HUES64 (cell line): ENCODE measurements around the gene TLL2.

Experiments used
- H3K27ac ChIP-seq: 2 replicates; pipeline ENCODE4 v1.7.0; 2013; ENCODE audit warnings: low read depth, low read length, inconsistent platforms
- H3K27me3 ChIP-seq: 2 replicates; pipeline ENCODE4 v1.6.1; 2013; ENCODE audit warnings: mild to moderate bottlenecking, low read length; ENCODE audit not compliant: insufficient read depth
- H3K36me3 ChIP-seq: 2 replicates; pipeline ENCODE4 v1.6.1; 2013; ENCODE audit warnings: mild to moderate bottlenecking, low read length; ENCODE audit not compliant: insufficient read depth
- H3K4me1 ChIP-seq: 2 replicates; pipeline ENCODE4 v1.6.1; 2013; ENCODE audit warnings: mild to moderate bottlenecking, low read length, moderate library complexity; ENCODE audit not compliant: insufficient read depth
- H3K4me3 ChIP-seq: 2 replicates; pipeline ENCODE4 v1.5.1; 2013; ENCODE audit warnings: mild to moderate bottlenecking, low read length, moderate library complexity
- H3K9ac ChIP-seq: 2 replicates; pipeline ENCODE4 v1.6.1; 2013; ENCODE audit warnings: mild to moderate bottlenecking, low read depth, low read length
- H3K9me3 ChIP-seq: 2 replicates; pipeline ENCODE4 v1.6.1; 2013; ENCODE audit warnings: low read depth, low read length; ENCODE audit not compliant: insufficient read depth
- WGBS: fragments of 150-250, 120-280 bp; methylation state at CpG from one replicate; pipeline ENCODE4 v1.1.7; 2013; ENCODE audit warnings: missing lambda C conversion rate; 5-methylcytosine and 5-hydroxymethylcytosine counted together

TLL2 gene

DNA sequence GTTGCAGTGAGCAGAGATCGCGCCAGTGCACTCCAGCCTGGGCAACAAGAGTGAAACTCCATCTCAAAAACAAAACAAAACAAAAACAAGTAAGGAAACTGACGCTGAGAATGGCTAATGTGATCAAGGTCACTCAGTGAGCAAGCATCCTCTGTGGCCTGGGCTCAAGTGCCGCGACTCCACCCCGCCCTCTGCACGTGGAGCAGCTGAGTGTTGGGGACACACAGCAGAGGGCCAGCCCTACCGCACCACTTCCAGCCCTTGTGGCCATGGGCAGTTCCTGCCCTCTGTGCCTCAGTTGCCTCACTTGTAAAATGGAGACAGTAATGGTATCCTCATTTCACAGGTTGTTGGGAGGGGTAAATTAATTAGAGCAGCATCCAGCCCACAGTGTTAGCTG, 134.0 kb downstream of the TLL2 start:
- H3K9me3 ChIP-seq: no peaks in the 10 kb centered on the region
- H3K27ac ChIP-seq: no peak overlapping the region
- H3K4me3 ChIP-seq: no peak overlapping the region
- WGBS: 92% methylated on average over 8 of the region's 8 CpGs
- peaks cover 4% of the 10 kb centered on the region; the same call in 1 of the 2 replicates for H3K27me3 ChIP-seq
- no peak overlapping the region for H3K9ac ChIP-seq
- no peaks in the 10 kb centered on the region for H3K4me1 ChIP-seq
- H3K36me3 ChIP-seq: no peaks in the 10 kb centered on the region

DNA sequence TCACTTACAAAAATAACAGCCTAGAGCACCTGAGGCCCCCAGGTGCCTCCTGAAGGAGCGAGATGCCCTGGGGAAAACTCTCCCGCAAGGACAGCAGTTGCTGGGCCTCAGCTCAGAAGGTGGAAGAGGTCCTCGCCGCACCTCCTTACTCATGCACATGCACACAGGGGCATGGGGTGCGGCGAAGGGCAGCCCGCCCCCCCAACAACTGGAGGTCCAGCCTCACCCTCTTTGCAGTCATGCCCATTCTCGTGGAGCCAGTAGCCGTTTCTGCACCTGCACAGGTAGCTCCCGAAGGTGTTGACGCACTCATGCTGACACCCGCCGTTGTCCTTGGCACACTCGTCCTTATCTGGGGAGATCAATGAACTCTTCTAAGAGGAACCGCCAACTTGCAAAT, 135.0 kb downstream of the TLL2 start:
- Histone ChIP-seq H3K9me3 (no peaks in the 10 kb centered on the region), H3K4me1 (no peaks in the 10 kb centered on the region), H3K27me3 (peaks cover 10% of the 10 kb centered on the region), H3K36me3 (no peaks in the 10 kb centered on the region), H3K4me3 (no peak overlapping the region), H3K27ac (no peak overlapping the region), H3K9ac (no peak overlapping the region)
- WGBS: 92% methylated on average over 15 of the region's 15 CpGs

DNA sequence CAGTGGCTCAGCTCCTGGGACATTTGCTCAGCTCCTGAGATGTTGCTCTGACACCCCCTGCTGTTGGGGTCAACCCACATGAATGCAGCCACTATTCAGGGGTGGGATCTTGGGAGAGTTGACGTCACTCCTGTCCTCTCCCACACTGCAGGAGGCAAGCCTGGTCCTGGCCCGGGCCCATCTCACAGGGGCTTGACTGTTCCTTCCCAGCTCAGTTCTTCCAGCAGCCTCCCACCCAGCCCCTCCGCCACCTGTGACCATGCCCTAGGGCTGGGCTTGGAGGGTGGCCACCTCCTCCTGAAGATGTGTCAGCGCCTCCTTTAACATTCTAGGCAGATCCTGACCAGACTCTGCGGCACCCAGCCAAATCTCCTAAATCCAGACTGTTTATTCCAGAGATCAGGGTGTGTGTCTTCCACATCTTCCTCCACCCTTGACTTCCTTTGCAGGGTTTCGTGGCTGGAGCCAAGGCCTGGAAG, 135.9 kb downstream of the TLL2 start:
- H3K27ac ChIP-seq: no peak overlapping the region
- H3K4me3 ChIP-seq: no peak overlapping the region
- H3K27me3 ChIP-seq: peaks cover 10% of the 10 kb centered on the region
- 70% methylated on average over 6 of the region's 6 CpGs for WGBS
- no peaks in the 10 kb centered on the region for H3K36me3 ChIP-seq
- H3K9me3 ChIP-seq: no peaks in the 10 kb centered on the region
- H3K4me1 ChIP-seq: no peaks in the 10 kb centered on the region
- H3K9ac ChIP-seq: no peak overlapping the region

DNA sequence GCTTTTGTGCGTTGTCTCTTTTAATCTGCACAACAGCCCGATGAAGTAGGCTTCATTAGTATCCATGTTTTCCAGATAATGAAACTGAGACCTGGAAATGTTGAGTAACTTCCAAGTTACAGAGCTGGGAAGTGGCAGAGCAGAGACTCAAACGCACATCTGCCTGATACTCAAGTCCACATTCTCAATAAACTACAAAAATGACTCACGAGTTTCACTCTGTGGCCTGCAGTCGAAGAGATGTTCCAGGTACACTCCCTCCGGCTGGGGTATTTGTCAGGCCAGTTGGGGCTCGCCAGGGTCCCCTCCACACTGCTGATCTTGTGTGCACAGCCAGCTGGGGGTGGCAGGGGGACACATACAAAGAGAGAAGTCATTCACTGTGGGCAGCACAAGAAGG, 137.2 kb downstream of the TLL2 start:
- H3K27ac ChIP-seq: no peak overlapping the region
- no peaks in the 10 kb centered on the region for H3K36me3 ChIP-seq
- no peak overlapping the region for H3K9ac ChIP-seq
- peaks cover 10% of the 10 kb centered on the region for H3K27me3 ChIP-seq
- H3K4me3 ChIP-seq: no peak overlapping the region
- no peaks in the 10 kb centered on the region for H3K9me3 ChIP-seq
- H3K4me1 ChIP-seq: 0 out of 2 replicates have a peak, but pooled peaks cover 3% of the 10 kb centered on the region
- 89% methylated on average over 7 of the region's 7 CpGs for WGBS

DNA sequence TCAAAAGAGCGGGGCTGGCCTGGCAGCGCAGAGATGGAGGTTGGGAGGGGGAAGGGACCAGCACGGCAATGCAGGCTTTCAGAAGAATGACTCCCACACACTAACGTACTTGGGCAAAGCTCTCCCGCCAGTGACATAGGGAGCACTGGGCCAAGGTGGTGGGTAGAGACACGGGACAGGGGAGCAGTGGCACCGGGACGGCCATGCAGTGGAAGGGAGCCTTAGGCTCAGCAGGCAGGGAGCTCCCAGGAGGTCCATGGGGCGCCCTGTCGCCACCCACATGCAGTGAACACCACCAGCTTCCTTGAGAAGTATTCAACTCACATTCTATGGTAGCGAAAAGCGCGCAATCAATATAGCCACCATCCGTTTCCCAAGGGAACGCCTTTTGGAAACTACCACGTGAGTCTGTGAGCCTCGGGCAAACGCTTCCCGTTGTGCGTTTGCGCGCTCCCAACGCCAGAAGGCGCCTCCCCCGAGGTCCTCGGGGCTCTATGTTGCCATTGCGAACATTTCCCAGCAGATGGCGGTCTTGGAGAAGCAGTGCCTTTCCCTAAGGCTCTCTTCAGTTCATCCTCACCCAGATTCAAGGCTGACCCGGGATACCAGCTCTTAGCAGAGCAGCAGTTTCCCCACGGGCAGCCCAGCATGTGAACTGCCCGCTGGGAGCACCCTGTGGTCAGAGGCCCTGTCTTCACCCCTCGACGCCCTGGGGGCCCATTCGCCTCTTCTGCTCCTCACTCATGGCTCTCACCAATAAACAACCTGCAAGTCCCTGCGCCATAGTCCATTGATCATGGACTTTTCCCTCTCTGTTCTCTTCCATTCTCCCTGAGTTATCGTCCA, 138.5 kb downstream of the TLL2 start:
- Histone ChIP-seq H3K9ac (peak overlapping the region; percentile 47; the same call in 1 of the 2 replicates), H3K27ac (no peak overlapping the region), H3K9me3 (no peaks in the 10 kb centered on the region), H3K27me3 (peaks cover 10% of the 10 kb centered on the region), H3K4me1 (0 out of 2 replicates have a peak, but pooled peaks cover 3% of the 10 kb centered on the region), H3K36me3 (no peaks in the 10 kb centered on the region), H3K4me3 (peak overlapping the region; percentile 58)
- WGBS: 15% methylated on average over 33 of the region's 36 CpGs

DNA sequence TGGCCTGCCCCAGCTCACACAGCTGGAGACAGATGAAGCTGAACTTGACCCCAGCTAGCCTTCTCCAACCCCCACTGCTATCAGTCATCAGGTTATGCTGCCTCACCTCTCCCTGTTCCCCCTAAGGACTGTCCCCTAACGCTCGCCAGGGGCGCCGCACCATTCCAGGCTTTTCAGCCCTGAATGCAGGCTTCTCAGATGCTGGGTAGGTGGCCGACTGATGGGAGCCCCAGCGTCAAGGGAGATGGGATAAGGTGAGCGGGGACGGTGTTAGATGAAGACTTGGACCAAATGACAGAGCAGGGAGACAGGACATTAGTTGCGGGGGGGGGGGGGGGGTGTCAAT, 139.1 kb downstream of the TLL2 start:
- H3K4me3 ChIP-seq: peak overlapping the region; percentile 58

DNA sequence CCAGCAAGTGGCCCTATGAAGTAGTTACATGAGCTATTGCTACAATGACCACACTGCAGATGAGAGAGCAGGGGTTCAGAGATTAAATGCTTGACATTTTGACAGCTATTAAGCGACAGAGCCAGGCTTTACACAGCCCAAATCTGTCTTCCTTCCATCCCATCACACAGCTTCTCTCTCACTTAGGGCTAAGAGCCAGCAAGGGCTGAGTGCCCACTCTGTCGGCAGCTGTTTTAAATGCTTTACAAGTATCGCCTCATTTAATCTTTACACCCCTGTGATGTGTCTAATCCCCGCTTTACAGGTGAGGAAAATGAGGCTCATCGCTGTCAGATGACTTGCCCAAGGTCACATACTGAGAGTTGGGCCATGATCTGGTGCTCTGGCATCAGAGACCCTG, 139.7 kb downstream of the TLL2 start:
- 92% methylated on average over 5 of the region's 5 CpGs for WGBS

More for the DNA sequence above, 139.1 kb downstream of the TLL2 start:
- no peak overlapping the region for H3K9ac ChIP-seq
- 0 out of 2 replicates have a peak, but pooled peaks cover 3% of the 10 kb centered on the region for H3K4me1 ChIP-seq
- no peaks in the 10 kb centered on the region for H3K9me3 ChIP-seq
- H3K27ac ChIP-seq: no peak overlapping the region
- 53% methylated on average over 9 of the region's 9 CpGs for WGBS
- H3K27me3 ChIP-seq: peaks cover 10% of the 10 kb centered on the region
- no peaks in the 10 kb centered on the region for H3K36me3 ChIP-seq

DNA sequence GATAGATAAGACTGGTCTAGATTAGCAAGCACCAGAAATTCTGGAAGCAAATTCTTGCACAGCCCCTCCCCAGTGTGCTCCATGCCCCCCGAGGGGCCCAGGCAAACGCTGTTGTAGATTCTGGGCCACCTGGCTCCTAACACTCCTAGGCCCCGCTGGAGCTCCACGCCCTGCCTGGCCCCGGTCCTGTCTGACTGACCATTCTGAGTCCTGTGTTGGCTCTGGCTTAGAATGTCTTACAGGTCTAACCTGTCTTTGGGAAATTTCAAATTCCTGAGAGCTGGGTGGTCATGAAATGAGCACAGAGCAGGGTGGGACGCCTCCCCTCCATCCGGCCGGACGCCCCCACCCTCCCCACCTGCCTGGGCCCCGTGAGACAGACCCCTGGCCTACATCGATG, 142.4 kb downstream of the TLL2 start:
- 89% methylated on average over 11 of the region's 11 CpGs for WGBS

More for the DNA sequence above, 139.7 kb downstream of the TLL2 start:
- peaks cover 10% of the 10 kb centered on the region for H3K27me3 ChIP-seq
- no peaks in the 10 kb centered on the region for H3K36me3 ChIP-seq
- 0 out of 2 replicates have a peak, but pooled peaks cover 3% of the 10 kb centered on the region for H3K4me1 ChIP-seq
- H3K9ac ChIP-seq: no peak overlapping the region
- no peak overlapping the region for H3K4me3 ChIP-seq
- no peak overlapping the region for H3K27ac ChIP-seq
- H3K9me3 ChIP-seq: no peaks in the 10 kb centered on the region

DNA sequence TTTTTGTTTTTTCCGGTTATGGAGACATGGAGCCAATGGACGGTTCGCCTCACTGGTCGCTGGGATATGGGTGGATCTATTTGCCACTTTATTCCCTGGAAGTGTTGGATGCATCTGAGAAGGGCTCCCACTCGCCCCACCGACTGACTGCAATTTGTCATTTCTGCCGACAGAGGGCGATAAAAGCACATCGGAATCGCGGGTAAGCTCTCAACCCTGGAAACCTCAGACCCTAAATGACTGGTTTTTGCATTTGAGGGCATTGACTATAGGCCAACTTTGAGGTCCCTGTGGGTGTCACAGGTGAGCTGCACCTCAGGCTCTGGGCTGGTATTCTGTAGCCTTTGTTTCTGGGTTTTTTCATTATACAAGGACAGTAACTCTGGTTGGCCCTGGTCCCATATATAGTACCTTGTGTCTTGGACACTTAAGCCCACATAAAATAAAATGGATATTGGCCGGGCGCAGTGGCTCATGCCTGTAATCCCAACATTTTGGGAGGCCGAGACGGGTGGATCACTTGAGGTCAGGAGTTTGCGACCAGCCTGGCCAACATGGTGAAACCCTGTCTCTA, 143.1 kb downstream of the TLL2 start:
- H3K27ac ChIP-seq: no peak overlapping the region
- H3K9ac ChIP-seq: no peak overlapping the region
- H3K36me3 ChIP-seq: no peaks in the 10 kb centered on the region
- no peaks in the 10 kb centered on the region for H3K9me3 ChIP-seq
- 0 out of 2 replicates have a peak, but pooled peaks cover 3% of the 10 kb centered on the region for H3K4me1 ChIP-seq
- no peak overlapping the region for H3K4me3 ChIP-seq
- H3K27me3 ChIP-seq: peaks cover 10% of the 10 kb centered on the region
- WGBS: 41% methylated on average over 16 of the region's 16 CpGs

More for the DNA sequence above, 142.4 kb downstream of the TLL2 start:
- Histone ChIP-seq H3K9me3 (no peaks in the 10 kb centered on the region), H3K9ac (no peak overlapping the region), H3K36me3 (no peaks in the 10 kb centered on the region), H3K4me3 (no peak overlapping the region), H3K4me1 (0 out of 2 replicates have a peak, but pooled peaks cover 3% of the 10 kb centered on the region), H3K27ac (no peak overlapping the region), H3K27me3 (peaks cover 10% of the 10 kb centered on the region)

DNA sequence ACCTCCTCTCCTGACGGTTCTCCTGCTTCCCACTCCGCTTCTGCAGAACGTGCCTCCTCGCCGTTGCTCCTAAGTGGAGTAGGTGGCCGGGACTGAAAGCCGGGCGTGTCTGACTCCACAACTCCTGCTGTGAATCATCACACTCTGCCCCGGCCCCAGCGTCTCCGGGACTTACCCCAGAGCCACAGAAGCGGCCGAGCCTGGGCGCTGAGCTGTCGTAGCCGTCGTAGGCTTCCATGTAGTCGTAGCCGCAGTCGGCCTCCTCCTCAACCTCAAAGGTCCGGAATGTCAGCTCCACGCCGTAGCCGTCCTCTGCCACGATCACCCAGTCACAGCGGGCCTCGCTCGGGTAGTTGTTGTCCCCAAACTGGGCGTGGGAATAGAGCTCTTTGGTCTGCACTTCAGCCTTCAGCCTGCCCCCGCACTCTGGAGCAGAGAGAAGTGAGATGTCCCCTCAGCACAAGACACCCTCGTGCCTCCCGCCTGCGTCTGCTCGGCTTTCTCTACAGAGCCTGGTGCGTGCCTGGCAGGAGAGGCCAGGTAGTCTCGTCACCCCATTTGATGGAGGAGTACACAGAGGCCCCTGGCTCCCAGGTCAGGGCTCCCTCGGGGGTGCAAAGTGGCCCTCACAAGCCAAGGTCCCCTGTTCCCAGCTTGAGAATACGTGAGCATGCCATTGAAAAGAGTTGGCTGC, 143.7 kb downstream of the TLL2 start:
- Histone ChIP-seq H3K36me3 (no peaks in the 10 kb centered on the region), H3K4me3 (no peak overlapping the region), H3K4me1 (0 out of 2 replicates have a peak, but pooled peaks cover 3% of the 10 kb centered on the region), H3K9ac (no peak overlapping the region), H3K9me3 (no peaks in the 10 kb centered on the region), H3K27me3 (peaks cover 9% of the 10 kb centered on the region), H3K27ac (no peak overlapping the region)
- WGBS: 84% methylated on average over 38 of the region's 38 CpGs

DNA sequence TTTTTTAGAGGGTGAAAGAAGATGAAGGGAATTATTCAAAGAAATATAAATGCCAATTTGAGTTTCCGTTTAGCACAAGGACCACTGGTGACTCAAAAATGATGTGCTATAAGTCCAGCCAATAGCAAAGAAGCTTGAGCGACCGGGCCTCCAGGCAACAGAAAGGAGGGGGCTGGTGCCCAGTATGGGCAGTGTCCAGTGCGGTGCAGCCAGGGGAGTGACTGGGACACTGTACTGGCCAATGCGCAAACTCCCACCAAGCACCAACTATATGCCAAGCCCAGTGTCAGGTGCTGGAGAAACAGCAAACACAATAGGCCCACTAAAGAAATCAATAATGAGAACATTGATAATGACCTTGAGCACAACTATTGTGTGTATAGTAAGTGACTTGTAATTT, 144.8 kb downstream of the TLL2 start:
- Histone ChIP-seq H3K27ac (no peak overlapping the region), H3K36me3 (no peaks in the 10 kb centered on the region), H3K4me3 (no peak overlapping the region), H3K9ac (no peak overlapping the region), H3K9me3 (no peaks in the 10 kb centered on the region), H3K27me3 (no peaks in the 10 kb centered on the region), H3K4me1 (0 out of 2 replicates have a peak, but pooled peaks cover 3% of the 10 kb centered on the region)
- 94% methylated on average over 5 of the region's 5 CpGs for WGBS
